B cell (primary cell): Measurements from ENCODE around the gene TAF11.
"Not testable (repeated sequence)": the region's sequence is repeated elsewhere in the genome, so short reads cannot be mapped to it uniquely, and the experiment has no call there.

ENCODE experiments used
- CTCF ChIP-seq: fragments of 200-600 bp; IDR thresholded peaks from one replicate; pipeline ENCODE4 v1.8.0; 2022; ENCODE audit warnings: antibody characterized with exemption, mild to moderate bottlenecking
- EZH2 ChIP-seq: IDR thresholded peaks from 2 replicates; pipeline ENCODE4 v1.6.1; 2012; ENCODE audit warnings: borderline replicate concordance, low read depth, mild to moderate bottlenecking, moderate library complexity, low read length; ENCODE audit not compliant: insufficient read depth, poor library complexity, severe bottlenecking

DNA sequence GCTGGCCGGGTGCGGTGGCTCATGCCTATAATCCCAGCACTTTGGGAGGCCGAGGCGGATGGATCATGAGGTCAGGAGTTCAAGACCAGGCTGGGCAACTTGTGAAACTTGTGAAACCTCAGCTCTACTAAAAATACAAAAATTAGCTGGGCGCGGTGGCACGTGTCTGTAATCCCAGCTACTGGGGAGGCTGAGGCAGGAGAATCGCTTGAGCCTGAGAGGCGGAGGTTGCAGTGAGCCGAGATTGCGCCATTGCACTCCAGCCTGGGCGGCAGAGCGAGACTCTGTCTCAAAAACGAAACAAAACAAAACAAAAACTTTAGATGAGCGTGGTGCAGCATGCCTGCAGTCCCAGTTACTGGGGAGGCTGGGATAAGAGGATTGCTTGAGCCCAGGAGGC lies 2.0 kb downstream of the TAF11 start:
- not testable (repeated sequence) for TF ChIP-seq EZH2, CTCF
